LNCaP clone FGC (cell line): ENCODE results near the gene TARS1.

Source experiments
- DNase-seq: peaks from one replicate; pipeline ENCODE4 v3.0.0-alpha.2; 2011; ENCODE audit warnings: low read depth
- H3K4me3 ChIP-seq: 2 replicates; pipeline ENCODE4 v1.5.1; 2011; ENCODE audit warnings: mild to moderate bottlenecking, low read depth, low read length, control low read depth
- TF ChIP-seq, protein P1 (sequence below): IDR thresholded peaks from 2 replicates; pipeline ENCODE4 v1.5.1; 2012; ENCODE audit warnings: mild to moderate bottlenecking; ENCODE audit not compliant: control insufficient read depth, insufficient read depth; ENCODE audit errors: extremely low read depth

Gene TARS1

DNA sequence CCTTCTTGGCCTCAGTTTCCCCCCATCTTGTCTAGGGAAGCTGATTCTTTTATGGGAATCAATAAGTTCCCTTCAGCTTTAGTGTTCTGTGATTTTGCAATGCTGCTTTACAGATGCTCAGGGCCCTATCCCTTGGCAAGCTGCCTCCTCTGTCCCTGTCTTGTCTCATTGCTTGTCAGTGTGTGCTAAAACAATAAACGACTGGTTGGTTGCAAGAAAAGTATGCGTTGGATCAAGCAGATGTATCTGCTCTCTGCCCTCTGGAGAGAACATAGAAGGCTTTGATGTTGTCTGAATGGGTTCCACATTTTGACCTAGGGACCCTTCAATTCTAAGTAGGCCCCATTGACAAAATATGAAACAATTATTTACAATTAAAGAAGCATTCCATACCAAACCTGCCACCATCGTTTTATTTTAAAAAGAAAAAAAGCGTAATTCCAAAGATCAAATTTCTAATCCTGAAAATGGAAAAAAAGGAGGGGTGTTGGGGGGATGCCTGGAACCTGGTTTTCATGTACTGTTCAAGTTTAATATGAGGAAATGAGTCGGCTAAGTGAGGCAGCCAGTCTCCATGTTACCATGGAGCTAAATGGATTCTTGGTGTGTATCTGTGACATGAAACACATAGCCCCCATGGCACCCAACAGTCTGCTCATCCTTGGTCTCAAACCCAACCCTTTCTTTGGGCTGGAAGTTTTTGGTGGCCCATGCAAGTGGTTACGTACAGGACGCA is 31.2 kb upstream of the TARS1 start:
- H3K4me3 ChIP-seq = no peak overlapping the region
- TF ChIP-seq, protein P1, sequence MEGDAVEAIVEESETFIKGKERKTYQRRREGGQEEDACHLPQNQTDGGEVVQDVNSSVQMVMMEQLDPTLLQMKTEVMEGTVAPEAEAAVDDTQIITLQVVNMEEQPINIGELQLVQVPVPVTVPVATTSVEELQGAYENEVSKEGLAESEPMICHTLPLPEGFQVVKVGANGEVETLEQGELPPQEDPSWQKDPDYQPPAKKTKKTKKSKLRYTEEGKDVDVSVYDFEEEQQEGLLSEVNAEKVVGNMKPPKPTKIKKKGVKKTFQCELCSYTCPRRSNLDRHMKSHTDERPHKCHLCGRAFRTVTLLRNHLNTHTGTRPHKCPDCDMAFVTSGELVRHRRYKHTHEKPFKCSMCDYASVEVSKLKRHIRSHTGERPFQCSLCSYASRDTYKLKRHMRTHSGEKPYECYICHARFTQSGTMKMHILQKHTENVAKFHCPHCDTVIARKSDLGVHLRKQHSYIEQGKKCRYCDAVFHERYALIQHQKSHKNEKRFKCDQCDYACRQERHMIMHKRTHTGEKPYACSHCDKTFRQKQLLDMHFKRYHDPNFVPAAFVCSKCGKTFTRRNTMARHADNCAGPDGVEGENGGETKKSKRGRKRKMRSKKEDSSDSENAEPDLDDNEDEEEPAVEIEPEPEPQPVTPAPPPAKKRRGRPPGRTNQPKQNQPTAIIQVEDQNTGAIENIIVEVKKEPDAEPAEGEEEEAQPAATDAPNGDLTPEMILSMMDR = no peak
- no peak for DNase-seq

- TF ChIP-seq, protein P1 = no peak
- no peak overlapping the region for H3K4me3 ChIP-seq
- DNase-seq = no peak
Measured at GRCh38 chr5:33410221-33410620, 30.5 kb upstream of the TARS1 start.

GRCh38 chr5:33411498-33411897 is 29.3 kb upstream of the TARS1 start:
- no peak overlapping the region for H3K4me3 ChIP-seq
- DNase-seq = no peak
- TF ChIP-seq, protein P1 = no peak

DNA sequence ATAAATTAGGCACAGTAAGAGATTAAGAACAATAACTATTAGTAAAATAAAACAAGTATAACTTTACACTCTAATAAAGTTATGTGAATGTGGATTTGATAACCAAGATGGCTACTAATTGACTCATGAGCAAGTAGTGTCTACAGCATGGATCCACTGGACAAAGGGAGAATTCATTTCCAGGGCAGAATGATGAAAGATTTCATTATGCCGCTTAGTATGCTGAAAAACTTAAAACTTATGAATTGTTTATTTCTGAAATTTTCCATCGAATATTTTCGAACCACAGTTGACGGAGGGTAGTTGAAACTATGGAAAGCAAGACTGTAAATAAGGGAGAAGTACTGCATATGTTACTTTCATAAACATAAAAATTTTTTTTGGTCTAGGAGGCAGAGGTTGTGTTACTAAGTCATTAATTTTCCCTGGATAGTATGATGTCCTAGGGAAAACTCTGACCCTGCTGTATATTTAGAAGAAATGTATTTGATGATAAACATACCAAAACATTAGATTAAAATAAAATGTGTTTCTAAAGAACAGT is 24.9 kb upstream of the TARS1 start:
- TF ChIP-seq, protein P1 = no peak
- no peak overlapping the region for H3K4me3 ChIP-seq

DNA sequence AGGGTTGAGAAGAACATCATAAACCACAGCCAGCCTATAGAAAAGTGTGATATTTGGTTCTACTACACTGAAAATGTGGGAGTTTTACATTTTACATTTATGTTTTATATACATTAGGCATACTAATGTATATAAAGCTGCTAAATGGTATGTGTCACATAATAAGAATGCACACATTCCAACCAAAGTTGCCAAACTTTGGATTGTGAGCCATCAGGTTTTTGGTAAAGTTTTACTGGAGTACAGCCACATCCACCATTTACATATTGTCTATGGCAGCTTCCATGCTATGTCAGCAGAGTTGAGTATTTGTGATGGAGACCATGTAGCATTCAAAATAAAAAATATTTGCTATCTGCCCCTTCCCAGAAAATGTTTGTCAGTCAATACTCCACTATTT is 23.1 kb upstream of the TARS1 start:
- DNase-seq = no peak
- TF ChIP-seq, protein P1 = no peak
- H3K4me3 ChIP-seq = no peak overlapping the region

More for the DNA sequence above, 24.9 kb upstream of the TARS1 start:
- DNase-seq = no peak

- no peak overlapping the region for H3K4me3 ChIP-seq
- DNase-seq = no peak
- TF ChIP-seq, protein P1 = no peak
Measured at GRCh38 chr5:33420946-33421345, 19.8 kb upstream of the TARS1 start.

DNA sequence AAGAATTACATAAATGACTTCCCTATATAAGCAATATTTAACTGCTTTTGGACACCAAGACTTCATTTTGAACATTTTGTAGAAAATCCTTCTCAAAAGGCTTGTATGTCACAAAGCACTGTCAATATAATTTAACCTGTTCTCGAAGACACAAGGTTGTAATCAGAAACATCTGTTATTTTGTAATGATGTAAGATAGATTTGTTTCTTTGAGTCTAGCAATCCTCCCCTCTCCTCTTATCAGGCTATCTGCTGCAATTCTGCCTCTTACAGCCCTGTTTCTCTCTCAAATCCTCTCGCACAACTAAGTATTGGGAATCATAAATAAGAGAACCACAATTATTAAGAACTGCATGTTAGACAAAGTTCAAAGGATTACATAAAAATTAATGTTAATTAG is 18.6 kb upstream of the TARS1 start:
- DNase-seq = no peak
- TF ChIP-seq, protein P1 = no peak
- H3K4me3 ChIP-seq = no peak overlapping the region
